Measurements from ENCODE around the gene EGLN3.

EGLN3 gene

GRCh38 chr14:33910435-33910834, 40.4 kb downstream of the EGLN3 start:
- no peak for DNase-seq (ENCODE audit: low read depth)

- no peak for DNase-seq (ENCODE audit: low read depth)
Observed at GRCh38 chr14:33909380-33910084, 41.3 kb downstream of the EGLN3 start.

GRCh38 chr14:33908540-33909223, 42.2 kb downstream of the EGLN3 start:
- no peak for DNase-seq (ENCODE audit: low read depth)

- no peak for DNase-seq (ENCODE audit: low read depth)
Observed at GRCh38 chr14:33906968-33907367, 43.9 kb downstream of the EGLN3 start.

GRCh38 chr14:33904609-33905008, 46.3 kb downstream of the EGLN3 start:
- DNase-seq (ENCODE audit: low read depth), result no peak

- no peak for DNase-seq (ENCODE audit: low read depth)
Observed at GRCh38 chr14:33903369-33903768, 47.5 kb downstream of the EGLN3 start.

GRCh38 chr14:33902363-33902762, 48.5 kb downstream of the EGLN3 start:
- no peak for DNase-seq (ENCODE audit: low read depth)

- DNase-seq (ENCODE audit: low read depth), result no peak
Observed at GRCh38 chr14:33901426-33902155, 49.3 kb downstream of the EGLN3 start.

- no peak for DNase-seq (ENCODE audit: low read depth)
Observed at GRCh38 chr14:33900706-33901105, 50.2 kb downstream of the EGLN3 start.

GRCh38 chr14:33899723-33900341, 51.0 kb downstream of the EGLN3 start:
- no peak for DNase-seq (ENCODE audit: low read depth)

GRCh38 chr14:33897878-33898535, 52.9 kb downstream of the EGLN3 start:
- no peak for DNase-seq (ENCODE audit: low read depth)

- no peak for DNase-seq (ENCODE audit: low read depth)
Observed at GRCh38 chr14:33897382-33897781, 53.5 kb downstream of the EGLN3 start.

- DNase-seq (ENCODE audit: low read depth), result no peak
Observed at GRCh38 chr14:33894339-33894738, 56.5 kb downstream of the EGLN3 start.

GRCh38 chr14:33891700-33892099, 59.2 kb downstream of the EGLN3 start:
- DNase-seq (ENCODE audit: low read depth), result no peak

- no peak for DNase-seq (ENCODE audit: low read depth)
Observed at GRCh38 chr14:33884916-33885315, 66.0 kb downstream of the EGLN3 start.

- DNase-seq (ENCODE audit: low read depth), result no peak
Observed at GRCh38 chr14:33880330-33880729, 70.5 kb downstream of the EGLN3 start.

- DNase-seq (ENCODE audit: low read depth), result no peak
Observed at GRCh38 chr14:33879684-33880286, 71.1 kb downstream of the EGLN3 start.

- no peak for DNase-seq (ENCODE audit: low read depth)
Observed at GRCh38 chr14:33876274-33876673, 74.6 kb downstream of the EGLN3 start.
